ENCODE results near the gene MAB21L2.
"Not testable (repeated sequence)": the region's sequence is repeated elsewhere in the genome, so short reads cannot be mapped to it uniquely, and the experiment has no call there.

MAB21L2 gene

GRCh38 chr4:150582146-150582872 lies at the start of gene MAB21L2:
TSS of gene MAB21L2 (plus strand) at chr4:150582151. CDS start at chr4:150583030, 879 bp downstream.
- H4K20me1 ChIP-seq (ENCODE audit: insufficient read depth), result no peaks in the 10 kb centered on the region
- no peak within 1 kb of the TSS for H3K4me3 ChIP-seq (IDR thresholded peaks at IDR 0.05; ENCODE audit: insufficient read depth, low read depth, low read length)
- TF ChIP-seq CTCF (conservative IDR thresholded peaks at IDR 0.05; ENCODE audit: low read depth, low read length), result no peak
- no peaks in the 10 kb centered on the region for H3K4me1 ChIP-seq (ENCODE audit: low read depth, poor library complexity, severe bottlenecking)
- H3K79me2 ChIP-seq (ENCODE audit: insufficient read depth, low read depth), result no peaks in the 10 kb centered on the region
- H3K9ac ChIP-seq, result no peak within 1 kb of the TSS
- H2AFZ ChIP-seq (ENCODE audit: low read depth), result no peak within 1 kb of the TSS
- H3K36me3 ChIP-seq (ENCODE audit: insufficient read depth), result no peaks in the 10 kb centered on the region
- H3K4me2 ChIP-seq, result no peak within 1 kb of the TSS
- H3K27ac ChIP-seq, result no peak within 1 kb of the TSS
- no peaks in the 10 kb centered on the region for H3K27me3 ChIP-seq (ENCODE audit: insufficient read depth, low read depth)

DNA sequence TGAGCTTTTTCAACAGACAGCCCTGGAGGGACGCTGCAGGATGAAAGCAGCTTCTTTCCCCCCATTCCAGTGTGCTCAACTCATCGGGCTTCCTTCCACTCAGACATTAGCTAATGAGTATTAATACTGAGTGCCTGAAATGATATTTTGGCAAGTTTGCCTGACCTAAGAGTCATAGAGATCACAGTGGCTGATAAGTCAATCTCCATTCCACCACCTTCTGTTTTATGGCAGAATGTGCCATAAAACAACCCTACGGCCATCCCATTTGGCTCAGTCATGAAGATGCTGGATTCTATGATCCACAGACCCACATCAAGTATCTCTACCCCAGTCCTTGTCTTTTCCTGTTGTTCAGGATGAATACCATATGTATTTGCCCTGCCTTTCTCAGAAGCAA lies 48.3 kb upstream of the MAB21L2 start:
- no peaks in the 10 kb centered on the region for H3K36me3 ChIP-seq (ENCODE audit: insufficient read depth)
- no peaks in the 10 kb centered on the region for H4K20me1 ChIP-seq (ENCODE audit: insufficient read depth)
- no peak overlapping the region for H3K4me3 ChIP-seq (IDR thresholded peaks at IDR 0.05; ENCODE audit: insufficient read depth, low read depth, low read length)
- no peak overlapping the region for H2AFZ ChIP-seq (ENCODE audit: low read depth)
- no peaks in the 10 kb centered on the region for H3K4me1 ChIP-seq (ENCODE audit: low read depth, poor library complexity, severe bottlenecking)
- no peak overlapping the region for H3K9ac ChIP-seq
- no peak overlapping the region for H3K4me2 ChIP-seq
- no peaks in the 10 kb centered on the region for H3K79me2 ChIP-seq (ENCODE audit: insufficient read depth, low read depth)
- H3K27ac ChIP-seq, result no peak overlapping the region
- no peaks in the 10 kb centered on the region for H3K27me3 ChIP-seq (ENCODE audit: insufficient read depth, low read depth)
- TF ChIP-seq CTCF (conservative IDR thresholded peaks at IDR 0.05; ENCODE audit: low read depth, low read length), result no peak

GRCh38 chr4:150534818-150535217 lies 47.1 kb upstream of the MAB21L2 start:
- Histone ChIP-seq H3K4me3 (IDR thresholded peaks at IDR 0.05; ENCODE audit: insufficient read depth, low read depth, low read length) (no peak overlapping the region), H3K27ac (no peak overlapping the region), H2AFZ (ENCODE audit: low read depth) (no peak overlapping the region), H3K4me2 (no peak overlapping the region), H3K27me3 (ENCODE audit: insufficient read depth, low read depth) (no peaks in the 10 kb centered on the region), H4K20me1 (ENCODE audit: insufficient read depth) (no peaks in the 10 kb centered on the region), H3K9ac (no peak overlapping the region), H3K36me3 (ENCODE audit: insufficient read depth) (no peaks in the 10 kb centered on the region), H3K4me1 (ENCODE audit: low read depth, poor library complexity, severe bottlenecking) (no peaks in the 10 kb centered on the region), H3K79me2 (ENCODE audit: insufficient read depth, low read depth) (no peaks in the 10 kb centered on the region)
- TF ChIP-seq CTCF (conservative IDR thresholded peaks at IDR 0.05; ENCODE audit: low read depth, low read length), result no peak

GRCh38 chr4:150537911-150538310 lies 44.0 kb upstream of the MAB21L2 start:
- not testable (repeated sequence) for H3K79me2 ChIP-seq (ENCODE audit: insufficient read depth, low read depth); H2AFZ ChIP-seq (ENCODE audit: low read depth); H4K20me1 ChIP-seq (ENCODE audit: insufficient read depth); H3K27ac ChIP-seq; H3K9ac ChIP-seq; H3K36me3 ChIP-seq (ENCODE audit: insufficient read depth); H3K4me3 ChIP-seq (IDR thresholded peaks at IDR 0.05; ENCODE audit: insufficient read depth, low read depth, low read length); H3K27me3 ChIP-seq (ENCODE audit: insufficient read depth, low read depth); H3K4me2 ChIP-seq; H3K4me1 ChIP-seq (ENCODE audit: low read depth, poor library complexity, severe bottlenecking)

DNA sequence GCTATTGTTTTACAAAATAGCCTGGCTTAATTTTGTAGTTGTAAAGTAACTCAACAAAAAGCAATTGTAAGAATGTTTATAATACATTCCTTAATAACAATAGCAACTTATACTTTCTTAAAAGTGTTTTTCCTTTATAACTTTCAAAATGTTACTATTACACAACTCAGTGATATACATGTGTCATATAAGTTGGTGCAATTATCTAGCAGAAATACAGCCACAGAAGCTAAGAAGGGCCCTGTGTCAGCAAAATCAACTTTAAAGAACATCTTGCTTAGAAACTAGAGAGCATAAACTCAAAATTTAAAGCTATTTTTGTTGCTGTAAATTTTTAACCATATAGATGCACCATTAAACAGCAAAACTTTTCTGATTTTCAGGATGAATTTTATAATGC lies 41.4 kb upstream of the MAB21L2 start:
- Histone ChIP-seq H3K9ac (no peak overlapping the region), H4K20me1 (ENCODE audit: insufficient read depth) (no peaks in the 10 kb centered on the region), H3K79me2 (ENCODE audit: insufficient read depth, low read depth) (no peaks in the 10 kb centered on the region), H3K4me1 (ENCODE audit: low read depth, poor library complexity, severe bottlenecking) (no peaks in the 10 kb centered on the region), H3K27me3 (ENCODE audit: insufficient read depth, low read depth) (no peaks in the 10 kb centered on the region), H2AFZ (ENCODE audit: low read depth) (no peak overlapping the region), H3K4me2 (no peak overlapping the region), H3K36me3 (ENCODE audit: insufficient read depth) (no peaks in the 10 kb centered on the region), H3K27ac (no peak overlapping the region), H3K4me3 (IDR thresholded peaks at IDR 0.05; ENCODE audit: insufficient read depth, low read depth, low read length) (no peak overlapping the region)
- TF ChIP-seq CTCF (conservative IDR thresholded peaks at IDR 0.05; ENCODE audit: low read depth, low read length), result no peak
